ENCODE results near the gene ZNF552. TPM values are rescaled to one million over a fixed set of nuclear protein-coding genes. Genes with fewer than 3 reads are reported as not detected.
"Not testable (repeated sequence)": the region's sequence is repeated elsewhere in the genome, so short reads cannot be mapped to it uniquely, and the experiment has no call there.

ZNF552 gene
- total and polyA plus RNA-seq, 8 donors = 3.4 to 5.8 (median 4.1) TPM

GRCh38 chr19:57812226-57812625, 2.5 kb downstream of the ZNF552 start:
- peaks cover 0 to 5% (median 0%) of the 10 kb centered on the region in 3 donors for H3K36me3 ChIP-seq
- no peak for FAIRE-seq

GRCh38 chr19:57810410-57811295, 4.1 kb downstream of the ZNF552 start:
- H3K27me3 ChIP-seq; intact Hi-C loops (cut with DNase I); ATAC-seq; H3K36me3 ChIP-seq; H3K4me1 ChIP-seq; H3K9me3 ChIP-seq; FAIRE-seq; H3K4me3 ChIP-seq; DNase-seq: not testable (repeated sequence)
- WGBS, 2 donors = 67 to 75% methylated on average over 17 of the region's 17 CpGs
- peak overlapping the region in 1 of 4 donors; percentile 49 for H3K27ac ChIP-seq

More at GRCh38 chr19:57812226-57812625, 2.5 kb downstream of the ZNF552 start:
- H3K4me1 ChIP-seq = peaks cover 0 to 5% (median 4%) of the 10 kb centered on the region in 3 donors
- intact Hi-C loops (cut with DNase I) = no loop called here
- WGBS, 2 donors = 87 to 91% methylated on average over 3 of the region's 3 CpGs
- no peak for TF ChIP-seq CTCF (IDR thresholded peaks at IDR 0.05)
- H3K27ac ChIP-seq = no peak overlapping the region
- DNase-seq = no peak
- no peaks in the 10 kb centered on the region for H3K9me3 ChIP-seq
- no peaks in the 10 kb centered on the region for H3K27me3 ChIP-seq
- no peak for ATAC-seq
- no peak overlapping the region for H3K4me3 ChIP-seq

- peaks cover 0 to 5% (median 0%) of the 10 kb centered on the region in 3 donors for H3K36me3 ChIP-seq
- peaks cover 0 to 3% (median 0%) of the 10 kb centered on the region in 3 donors for H3K4me1 ChIP-seq
- H3K9me3 ChIP-seq = no peaks in the 10 kb centered on the region
- DNase-seq (no peak), ATAC-seq (no peak), FAIRE-seq (no peak)
- TF ChIP-seq CTCF (IDR thresholded peaks at IDR 0.05) = no peak
- no peaks in the 10 kb centered on the region for H3K27me3 ChIP-seq
- WGBS, 2 donors = 97 to 98% methylated on average over 2 of the region's 2 CpGs
- no peak overlapping the region for H3K4me3 ChIP-seq
- intact Hi-C loops (cut with DNase I) = no loop called here
- no peak overlapping the region for H3K27ac ChIP-seq
Observed at GRCh38 chr19:57807541-57807940, 7.2 kb downstream of the ZNF552 start.

- no peaks in the 10 kb centered on the region for H3K9me3 ChIP-seq
- 33 to 41% methylated on average over 18 to 19 of the region's 19 CpGs for WGBS, 2 donors
- no peak for TF ChIP-seq CTCF (IDR thresholded peaks at IDR 0.05)
- DNase-seq = no peak
- H3K27me3 ChIP-seq = no peaks in the 10 kb centered on the region
- H3K4me1 ChIP-seq = peaks cover 0 to 3% (median 0%) of the 10 kb centered on the region in 3 donors
- peak overlapping the region; percentile 20 to 72 (median 50) for H3K27ac ChIP-seq
- H3K36me3 ChIP-seq = peaks cover 0 to 5% (median 0%) of the 10 kb centered on the region in 3 donors
- peak overlapping the region in 2 of 4 donors; percentile 24 to 36 for H3K4me3 ChIP-seq
- intact Hi-C loops (cut with DNase I) = no loop called here
- no peak for FAIRE-seq
- peak; percentile 30 to 65 (median 56) for ATAC-seq
Observed at GRCh38 chr19:57803594-57804325, 11.0 kb downstream of the ZNF552 start.

- H3K9me3 ChIP-seq = no peaks in the 10 kb centered on the region
- TF ChIP-seq CTCF (IDR thresholded peaks at IDR 0.05) = no peak
- 47 to 52% methylated on average over 6 of the region's 6 CpGs for WGBS, 2 donors
- DNase-seq (no peak), FAIRE-seq (no peak), ATAC-seq (peak in 1 of 4 donors; percentile 8)
- peaks cover 0 to 3% (median 0%) of the 10 kb centered on the region in 3 donors for H3K4me1 ChIP-seq
- H3K27me3 ChIP-seq = no peaks in the 10 kb centered on the region
- H3K27ac ChIP-seq = peak overlapping the region in 3 of 4 donors; percentile 20 to 72 (median 71)
- H3K36me3 ChIP-seq = peaks cover 0 to 2% (median 0%) of the 10 kb centered on the region in 3 donors
- peak overlapping the region in 2 of 4 donors; percentile 24 to 36 for H3K4me3 ChIP-seq
- intact Hi-C loops (cut with DNase I) = no loop called here
Observed at GRCh38 chr19:57803265-57803593, 11.5 kb downstream of the ZNF552 start.

Data from pancreas (tissue), 10 donors.